ENCODE measurements around the gene MDH1.

Gene MDH1

DNA sequence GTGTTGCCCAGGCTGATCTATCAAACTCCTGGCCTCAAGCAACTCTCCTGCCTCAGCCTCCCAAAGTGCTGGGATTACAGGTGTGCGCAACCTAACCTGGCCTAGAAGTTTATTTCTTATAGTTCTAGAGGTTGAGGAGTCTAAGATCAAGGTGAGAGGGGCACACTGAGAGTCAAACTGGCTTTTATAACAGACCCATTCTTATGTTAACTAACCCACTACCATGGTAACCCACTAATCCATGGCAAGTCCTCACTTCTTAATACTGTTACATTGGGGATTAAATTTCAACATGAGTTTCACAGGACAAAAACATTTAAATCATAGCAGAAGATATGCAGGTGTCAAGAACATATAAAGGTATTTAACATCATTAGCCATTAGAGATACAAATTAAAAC is 50.6 kb downstream of the MDH1 start:
- no peak for DNase-seq

DNA sequence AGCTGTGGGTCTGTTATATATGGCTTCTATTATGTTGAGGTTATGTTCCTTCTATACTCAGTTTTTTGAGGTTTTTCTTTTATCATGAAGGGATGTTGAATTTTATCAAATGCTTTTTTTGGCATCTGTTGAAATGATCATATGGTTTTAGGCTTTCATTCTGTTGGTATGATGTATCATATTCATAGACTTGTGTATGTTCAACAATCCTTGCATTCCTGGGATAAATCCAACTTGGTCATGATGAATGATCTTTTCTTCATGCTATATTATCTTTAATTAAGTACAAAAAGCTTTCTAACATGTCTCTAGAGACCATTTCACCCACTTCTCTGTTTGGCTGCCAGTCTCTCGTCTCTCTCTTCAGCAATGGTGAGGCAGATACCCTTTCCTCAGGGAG is 54.2 kb downstream of the MDH1 start:
- no peak for DNase-seq

DNA sequence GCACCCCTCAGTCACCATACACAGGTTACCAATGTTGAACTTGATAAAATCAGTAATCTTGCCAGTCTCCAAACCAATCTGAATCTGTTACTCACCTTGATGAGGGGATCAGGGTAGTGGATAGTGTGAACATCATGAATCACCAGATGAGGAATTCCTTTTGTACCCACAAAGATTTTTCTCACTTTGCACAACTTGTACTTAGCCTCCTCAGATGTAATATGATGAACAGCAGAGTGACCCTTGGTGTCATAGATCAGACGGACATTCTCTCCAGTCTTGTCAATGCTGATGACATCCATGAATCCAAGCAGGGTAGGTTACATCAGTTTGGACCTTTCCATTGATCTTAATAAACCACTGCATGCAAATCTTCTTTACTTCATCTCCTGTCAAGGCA is 54.7 kb downstream of the MDH1 start:
- no peak for DNase-seq

DNA sequence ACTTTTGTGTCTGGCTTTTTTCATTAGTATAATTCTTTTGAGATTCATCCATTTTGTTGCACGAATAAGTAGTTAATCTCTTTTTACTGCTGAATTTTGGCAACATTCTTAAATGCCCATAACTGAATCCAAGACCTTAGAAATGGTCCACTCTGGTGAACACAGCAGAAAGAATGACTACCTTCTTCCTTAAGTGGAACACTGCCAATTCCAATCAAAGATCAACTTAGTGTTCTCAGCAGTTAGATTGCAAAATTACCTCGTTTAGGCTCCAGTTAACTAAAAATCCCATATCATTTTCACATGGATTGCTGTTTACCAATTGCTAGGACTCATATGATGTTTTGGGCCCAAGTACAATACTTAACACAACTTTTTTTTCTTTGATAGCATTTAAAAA is 59.9 kb downstream of the MDH1 start:
- no peak for DNase-seq

DNA sequence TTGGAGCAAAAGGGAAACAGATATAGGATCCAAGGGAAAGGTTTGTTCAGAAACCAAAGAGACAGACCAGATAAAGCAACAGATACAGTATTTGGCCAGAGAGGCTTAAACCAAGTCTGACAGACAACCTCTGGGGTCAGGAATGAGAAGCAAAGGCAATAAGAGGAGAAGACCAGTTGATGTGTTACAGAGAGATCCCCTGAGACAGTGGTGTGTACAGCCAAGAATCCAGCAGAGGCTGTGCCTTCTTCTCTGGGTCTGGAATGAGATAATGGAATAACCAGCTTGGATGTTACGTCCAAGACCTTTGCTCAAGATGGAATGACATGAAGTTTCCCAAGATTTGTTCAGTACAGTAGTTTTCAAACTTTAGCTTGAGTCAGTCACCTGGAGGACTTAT is 61.1 kb downstream of the MDH1 start:
- no peak for DNase-seq

DNA sequence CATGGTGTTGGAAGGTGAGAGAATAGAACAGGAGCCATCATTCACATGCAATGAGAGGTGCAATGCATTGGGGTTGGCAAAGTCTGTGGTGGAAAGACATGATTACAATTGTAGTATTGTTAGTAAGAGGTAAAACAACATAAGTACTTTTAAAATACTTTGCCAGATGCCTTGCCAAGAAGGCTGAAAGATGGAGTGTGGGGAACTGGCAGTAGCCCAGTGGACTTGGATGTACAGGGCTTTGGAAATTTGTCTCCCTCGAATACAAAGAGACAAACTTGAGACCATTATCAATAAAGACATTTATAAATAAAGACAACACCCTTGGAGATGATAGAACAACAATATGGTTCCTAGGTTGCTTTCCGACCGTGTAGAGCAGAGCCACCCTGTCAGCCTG is 62.0 kb downstream of the MDH1 start:
- no peak for DNase-seq

DNA sequence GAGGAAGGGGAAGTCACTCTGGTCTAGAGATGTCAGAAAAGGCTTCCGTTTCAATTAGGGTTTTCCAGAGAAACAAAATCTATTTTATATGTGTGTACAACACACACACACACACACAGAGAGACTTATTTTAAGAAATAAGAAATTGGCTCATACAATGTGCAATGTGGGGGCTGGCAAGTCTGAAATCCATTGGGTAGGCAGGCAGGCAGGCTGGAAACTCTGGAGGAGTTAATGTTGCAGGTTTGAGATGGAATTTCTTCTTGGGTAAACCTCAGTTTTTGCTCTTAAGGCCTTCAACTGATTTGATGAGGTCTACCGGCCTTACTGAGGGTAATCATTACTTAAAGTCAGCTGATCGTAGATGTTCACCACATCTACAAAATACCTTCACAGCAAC is 62.6 kb downstream of the MDH1 start:
- no peak for DNase-seq

DNA sequence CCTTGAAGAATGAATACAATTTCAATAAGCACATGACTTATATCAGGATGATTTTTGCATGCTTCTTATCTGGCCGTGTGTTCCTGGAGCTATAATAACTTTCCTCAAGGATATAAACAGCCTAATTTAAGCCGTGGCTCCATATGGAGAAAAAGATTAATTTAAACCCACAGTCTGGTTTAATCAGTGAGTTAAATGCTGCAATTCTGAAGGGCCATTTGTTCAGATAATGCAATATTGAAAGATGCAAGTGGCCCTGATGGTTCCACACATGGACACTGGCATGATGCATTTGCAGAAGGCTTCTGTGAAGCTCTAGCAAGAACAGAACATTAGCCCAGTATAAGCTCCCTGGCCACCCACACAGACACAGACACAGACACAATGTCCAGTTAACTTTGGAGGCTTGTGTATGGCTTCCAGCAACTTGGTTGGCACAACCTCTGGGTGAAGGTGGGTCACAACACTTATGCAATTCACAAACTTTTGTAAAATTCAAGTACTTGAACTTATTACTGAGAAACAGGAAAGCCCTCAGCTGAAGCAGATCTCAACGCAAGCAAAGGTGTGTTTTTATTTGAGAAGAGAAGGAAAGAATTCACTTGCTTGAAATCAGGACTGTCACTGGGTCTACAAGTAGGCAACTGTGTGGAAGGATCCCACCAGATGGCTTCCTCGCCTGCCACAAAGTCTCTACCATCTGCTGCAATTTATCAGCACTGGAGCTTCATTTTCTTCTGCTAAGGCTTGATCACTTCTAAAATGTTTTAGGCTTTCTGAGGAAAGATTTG is 63.3 kb downstream of the MDH1 start:
- DNase-seq, result no peak

DNA sequence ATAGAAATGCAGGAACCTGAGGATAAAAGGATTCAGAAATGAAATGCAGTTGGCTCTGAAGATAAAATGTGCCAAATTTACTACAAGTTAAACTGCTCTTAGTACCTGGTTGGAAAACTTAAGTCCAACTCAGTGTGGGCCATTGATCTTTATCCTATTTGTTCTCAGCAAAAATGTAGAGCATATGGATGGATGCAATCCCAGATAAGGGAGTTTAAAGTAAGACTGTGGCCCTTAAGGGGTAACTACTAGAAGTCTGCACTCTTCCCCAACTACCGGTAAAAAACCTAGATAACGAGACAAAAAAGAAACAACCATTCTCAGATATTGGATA is 63.9 kb downstream of the MDH1 start:
- DNase-seq, result no peak

DNA sequence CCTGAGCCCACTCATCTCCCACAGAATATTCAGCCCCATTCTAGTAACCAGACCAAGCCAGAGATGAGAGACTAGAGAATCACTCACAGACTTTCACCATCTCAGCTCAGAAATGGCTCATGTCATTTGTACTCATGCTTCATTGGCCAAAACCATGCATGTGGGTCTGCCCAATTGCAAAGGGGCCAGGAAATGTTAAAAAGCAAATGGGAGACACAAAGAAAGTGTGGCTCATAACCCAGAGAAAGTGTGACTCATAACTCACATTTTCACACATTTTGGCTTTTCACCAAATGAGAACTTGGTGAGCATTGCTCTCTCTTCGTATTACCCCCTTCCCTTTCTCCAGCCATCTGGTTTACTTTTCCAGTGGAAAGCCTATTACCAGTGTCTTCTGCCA is 66.2 kb downstream of the MDH1 start:
- no peak for DNase-seq

Data from stimulated activated CD4-positive, alpha-beta T cell treated with anti-CD3 and anti-CD28 coated beads, Interleukin-12 subunit alpha, Interleukin-12 subunit beta, amount 100 ng/mL, for 4 hours (primary cell).